ENCODE results near the gene CEACAM1. TPM values are rescaled to one million over a fixed set of nuclear protein-coding genes. Genes with fewer than 3 reads are reported as not detected.

CEACAM1 gene
- total RNA-seq (2022) (0.32 and 0.56 TPM in 2 replicates), Bru-seq, nascent RNA (percentile 18 among the genes with signal in this experiment), BruChase-seq, experiment 1, labeled RNA remaining after a 6-hour chase (percentile 23 among the genes with signal in this experiment), BruChase-seq, experiment 2, labeled RNA remaining after a 2-hour chase (percentile 17 among the genes with signal in this experiment)
- long read RNA-seq, partial matches to known transcripts: 0 of 1 reads
- long read RNA-seq, other reads (novel, unspliced or antisense): 0 of 1 reads

GRCh38 chr19:42528354-42529247 lies at the start of gene CEACAM1:
Gene CEACAM1, minus strand, starts transcription at chr19:42528481. Its CDS starts 107 bp downstream, at chr19:42528374.
- peak within 1 kb of the TSS; percentile 51 for H3K4me3 Mint-ChIP-seq (ENCODE audit: unreplicated experiment)

GRCh38 chr19:42577016-42577415 lies 48.7 kb upstream of the CEACAM1 start:
- ChIA-PET CTCF (interaction anchor here (0.6 to 1.0 kb wide), 4 partner anchors 10 to 690 kb away, joined by 3 to 4 read pairs (median 4); no protein-coding TSS in a partner anchor), POLR2A (no interaction called here)
- no peak for TF ChIP-seq CTCF (IDR thresholded peaks at IDR 0.05; ENCODE audit: unreplicated experiment)
- no peaks in the 10 kb centered on the region for H3K9me3 Mint-ChIP-seq (ENCODE audit: unreplicated experiment)
- H3K36me3 Mint-ChIP-seq (ENCODE audit: insufficient read depth, unreplicated experiment): no peaks in the 10 kb centered on the region
- intact Hi-C loops (cut with micrococcal nuclease): no loop called here
- no peaks in the 10 kb centered on the region for H3K4me1 Mint-ChIP-seq (ENCODE audit: insufficient read depth, unreplicated experiment)
- H3K27me3 Mint-ChIP-seq (ENCODE audit: insufficient read depth, unreplicated experiment): peaks cover 67% of the 10 kb centered on the region
- H3K4me3 Mint-ChIP-seq (ENCODE audit: unreplicated experiment): no peak overlapping the region
- no peak overlapping the region for H3K27ac Mint-ChIP-seq (ENCODE audit: low read depth, unreplicated experiment)
- DNase-seq (ENCODE audit: unreplicated experiment): no peak
- BruUV-seq (replicated peaks): no TSS peak

More at GRCh38 chr19:42528354-42529247, at the start of gene CEACAM1:
- TF ChIP-seq CTCF (IDR thresholded peaks at IDR 0.05; ENCODE audit: unreplicated experiment): no peak
- CTCF ChIA-PET: interaction anchor here (0.5 to 4.2 kb wide), 21 partner anchors 9 to 822 kb away, joined by 3 to 62 read pairs (median 4); no protein-coding TSS in a partner anchor
- H3K36me3 Mint-ChIP-seq (ENCODE audit: insufficient read depth, unreplicated experiment): no peaks in the 10 kb centered on the region
- peaks cover 13% of the 10 kb centered on the region for H3K4me1 Mint-ChIP-seq (ENCODE audit: insufficient read depth, unreplicated experiment)
- no TSS peak for BruUV-seq (replicated peaks)
- H3K27ac Mint-ChIP-seq (ENCODE audit: low read depth, unreplicated experiment): peak within 1 kb of the TSS; percentile 84
- POLR2A ChIA-PET: interaction anchor here (1.0 kb wide), 1 partner anchor 8 kb away, joined by 4 read pairs; no protein-coding TSS in a partner anchor
- H3K9me3 Mint-ChIP-seq (ENCODE audit: unreplicated experiment): no peaks in the 10 kb centered on the region
- H3K27me3 Mint-ChIP-seq (ENCODE audit: insufficient read depth, unreplicated experiment): no peaks in the 10 kb centered on the region
- peak; percentile 49 for DNase-seq (ENCODE audit: unreplicated experiment)
- intact Hi-C loops (cut with micrococcal nuclease): loop anchor here (1.0 kb wide), 2 partner anchors 73 to 78 kb away; no protein-coding TSS in a partner anchor

GRCh38 chr19:42576241-42576640 lies 48.0 kb upstream of the CEACAM1 start:
- intact Hi-C loops (cut with micrococcal nuclease): no loop called here
- Mint-ChIP-seq H3K36me3 (ENCODE audit: insufficient read depth, unreplicated experiment) (no peaks in the 10 kb centered on the region), H3K27ac (ENCODE audit: low read depth, unreplicated experiment) (no peak overlapping the region), H3K4me1 (ENCODE audit: insufficient read depth, unreplicated experiment) (no peaks in the 10 kb centered on the region), H3K9me3 (ENCODE audit: unreplicated experiment) (no peaks in the 10 kb centered on the region), H3K4me3 (ENCODE audit: unreplicated experiment) (no peak overlapping the region), H3K27me3 (ENCODE audit: insufficient read depth, unreplicated experiment) (peaks cover 72% of the 10 kb centered on the region)
- ChIA-PET CTCF (interaction anchor here (0.6 to 1.3 kb wide), 3 partner anchors 10 to 73 kb away, joined by 3 to 13 read pairs (median 4); no protein-coding TSS in a partner anchor), POLR2A (no interaction called here)
- no peak for DNase-seq (ENCODE audit: unreplicated experiment)
- TF ChIP-seq CTCF (IDR thresholded peaks at IDR 0.05; ENCODE audit: unreplicated experiment): no peak
- BruUV-seq (replicated peaks): no TSS peak

DNA sequence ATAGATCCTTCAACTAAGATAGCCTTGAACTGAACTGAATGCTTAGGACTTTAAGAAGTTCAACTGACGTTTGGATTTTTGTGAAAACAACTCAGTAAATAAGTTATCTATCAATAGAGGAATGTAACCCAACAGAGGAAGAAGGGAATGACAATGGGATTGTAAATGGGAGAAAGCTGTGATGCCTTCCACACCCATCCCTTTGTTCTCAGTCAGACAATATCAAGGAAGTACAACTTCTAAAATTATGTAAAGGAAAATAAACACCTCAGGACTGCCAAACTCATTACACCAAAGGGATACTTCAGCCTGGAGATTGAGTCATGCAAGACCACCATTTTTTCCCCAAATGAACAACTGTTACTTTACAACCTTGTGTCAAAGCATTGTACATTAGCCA lies 45.4 kb upstream of the CEACAM1 start:
- peaks cover 79% of the 10 kb centered on the region for H3K27me3 Mint-ChIP-seq (ENCODE audit: insufficient read depth, unreplicated experiment)
- BruUV-seq (replicated peaks): no TSS peak
- CTCF ChIA-PET: interaction anchor here (0.7 to 1.3 kb wide), 3 partner anchors 11 to 1682 kb away, joined by 3 to 4 read pairs (median 3); no protein-coding TSS in a partner anchor
- TF ChIP-seq CTCF (IDR thresholded peaks at IDR 0.05; ENCODE audit: unreplicated experiment): no peak
- intact Hi-C loops (cut with micrococcal nuclease): no loop called here
- no peaks in the 10 kb centered on the region for H3K36me3 Mint-ChIP-seq (ENCODE audit: insufficient read depth, unreplicated experiment)
- POLR2A ChIA-PET: no interaction called here
- H3K4me1 Mint-ChIP-seq (ENCODE audit: insufficient read depth, unreplicated experiment): no peaks in the 10 kb centered on the region
- H3K4me3 Mint-ChIP-seq (ENCODE audit: unreplicated experiment): no peak overlapping the region
- no peak for DNase-seq (ENCODE audit: unreplicated experiment)
- H3K9me3 Mint-ChIP-seq (ENCODE audit: unreplicated experiment): no peaks in the 10 kb centered on the region
- H3K27ac Mint-ChIP-seq (ENCODE audit: low read depth, unreplicated experiment): no peak overlapping the region

Data from MCF 10A (cell line).